PC-3 (cell line): ENCODE results near the gene C1S.

Experiments
- CTCF ChIP-seq: fragments of 300-600 bp; sonication (generic); conservative IDR thresholded peaks from 2 replicates; pipeline ENCODE4 v1.5.1; 2017; ENCODE audit warnings: antibody characterized with exemption, low read depth, mild to moderate bottlenecking, low read length
- EZH2 ChIP-seq: fragments of 300-600 bp; sonication (generic); IDR thresholded peaks from one replicate; pipeline ENCODE4 v1.6.1; 2017; ENCODE audit warnings: antibody characterized with exemption, mild to moderate bottlenecking, low read length; ENCODE audit not compliant: unreplicated experiment

GRCh38 chr12:7096006-7096932 is 35.8 kb downstream of the C1S start:
- TF ChIP-seq CTCF (no peak), EZH2 (no peak)
